Endothelial cell of umbilical vein (primary cell): ENCODE measurements around the gene RAB11FIP3. TPM values are rescaled to one million over a fixed set of nuclear protein-coding genes. Genes with fewer than 3 reads are reported as not detected.

ENCODE experiments used
- BruUV-seq: library from RNA; stranded (reverse); fragments of 400-500 nt; replicated peaks from 2 replicates; lab custom pipeline; 2021; lab: Mats Ljungman, UMichigan
- CTCF ChIA-PET: fragments of 300-600, 350-600 bp; sonication (Branson Sonifier 250); formaldehyde crosslinking; loops from one replicate; lab custom pipeline; 2021; ENCODE audit warnings: antibody characterized with exemption, inconsistent platforms; lab: Charles Lee
- POLR2A ChIA-PET: fragments of 300-600, 350-600 bp; sonication (Branson Sonifier 250); formaldehyde crosslinking; loops from one replicate; lab custom pipeline; 2021; ENCODE audit warnings: antibody characterized with exemption, inconsistent platforms; lab: Charles Lee
- DNase-seq: peaks from one replicate; pipeline ENCODE4 v3.0.0-alpha.2; 2011; ENCODE audit warnings: low read depth, low spot score
- FAIRE-seq: peaks from 2 replicates; lab custom pipeline; 2011; peaks lifted over from hg19 to GRCh38; lab: Jason Lieb, UNC
- H2AFZ ChIP-seq: 2 replicates; pipeline ENCODE4 v1.6.0; 2012; ENCODE audit warnings: low read depth, low read length, control low read depth, inconsistent platforms
- H3K27ac ChIP-seq: 2 replicates; pipeline ENCODE4 v1.5.1; 2011; ENCODE audit warnings: low read depth, mild to moderate bottlenecking, control low read depth, low read length, moderate library complexity; ENCODE audit not compliant: insufficient read depth
- H3K27me3 ChIP-seq, 2 experiments: 2 replicates each; pipeline versions ENCODE4 v1.6.0 to v1.6.1; 2011; ENCODE audit warnings: low read length in 2 of 2, mixed read lengths in 1 of 2; ENCODE audit not compliant: control insufficient read depth in 2 of 2, insufficient read depth in 2 of 2
- H3K36me3 ChIP-seq, 2 experiments: 2 replicates in 1 of 2; 3 replicates in 1 of 2; pipeline ENCODE4 v1.5.1; 2011; ENCODE audit warnings: low read length in 2 of 2, mild to moderate bottlenecking in 1 of 2, moderate library complexity in 1 of 2; ENCODE audit not compliant: control insufficient read depth in 2 of 2, insufficient read depth in 2 of 2; ENCODE audit errors: extremely low read depth in 1 of 2
- H3K4me1 ChIP-seq: 3 replicates; pipeline ENCODE4 v1.5.1; 2011; ENCODE audit warnings: mild to moderate bottlenecking, low read length; ENCODE audit not compliant: control insufficient read depth, insufficient read depth; ENCODE audit errors: extremely low read depth
- H3K4me2 ChIP-seq: 2 replicates; pipeline ENCODE4 v1.6.1; 2011; ENCODE audit warnings: low read length, control low read depth, mixed read lengths; ENCODE audit not compliant: insufficient read depth
- H3K4me3 ChIP-seq, 3 experiments: fragments of 200-600 bp in 1 of 3; sonication (generic), shearing (Covaris generic) in 1 of 3; replicated peaks in 1 of 3; 2 replicates each; pipeline ENCODE4 v1.5.1; 2011 to 2016; ENCODE audit warnings: control low read depth in 3 of 3, low read length in 3 of 3, mild to moderate bottlenecking in 2 of 3, inconsistent platforms in 1 of 3, low read depth in 1 of 3, moderate library complexity in 1 of 3; ENCODE audit not compliant: insufficient read depth in 1 of 3
- H3K79me2 ChIP-seq: 2 replicates; pipeline ENCODE4 v1.6.0; 2012; ENCODE audit warnings: low read length, inconsistent platforms; ENCODE audit not compliant: control insufficient read depth, insufficient read depth
- H3K9ac ChIP-seq: replicated peaks from 2 replicates; pipeline ENCODE3; 2011; ENCODE audit warnings: low read length, control low read depth; ENCODE audit not compliant: insufficient read depth; ENCODE audit errors: extremely low read depth
- H3K9me1 ChIP-seq: replicated peaks from 3 replicates; pipeline ENCODE4 v1.6.0; 2011; ENCODE audit warnings: mild to moderate bottlenecking, low read length; ENCODE audit not compliant: control insufficient read depth, insufficient read depth; ENCODE audit errors: extremely low read depth
- H3K9me3 ChIP-seq: replicated peaks from 2 replicates; pipeline ENCODE4 v1.5.1; 2012; ENCODE audit warnings: low read length, inconsistent platforms; ENCODE audit not compliant: control insufficient read depth, insufficient read depth
- H4K20me1 ChIP-seq: replicated peaks from 2 replicates; pipeline ENCODE3; 2011; ENCODE audit warnings: mild to moderate bottlenecking, low read length; ENCODE audit not compliant: control insufficient read depth, insufficient read depth; ENCODE audit errors: extremely low read depth
- EZH2 ChIP-seq: IDR thresholded peaks from 2 replicates; pipeline ENCODE4 v1.6.1; 2012; ENCODE audit warnings: borderline replicate concordance, low read depth, mild to moderate bottlenecking, moderate library complexity, low read length, inconsistent platforms; ENCODE audit not compliant: severe bottlenecking
- FOS ChIP-seq: IDR thresholded peaks from 2 replicates; pipeline ENCODE4 v1.6.1; 2011; ENCODE audit warnings: mild to moderate bottlenecking, low read length, moderate library complexity, borderline replicate concordance; ENCODE audit not compliant: insufficient read depth
- GATA2 ChIP-seq: IDR thresholded peaks from 2 replicates; pipeline ENCODE4 v1.7.0; 2011; ENCODE audit warnings: low read depth, mild to moderate bottlenecking, moderate library complexity, mixed read lengths, low read length; ENCODE audit not compliant: insufficient read length, insufficient read depth
- JUN ChIP-seq: IDR thresholded peaks from 2 replicates; pipeline ENCODE4 v1.6.1; 2011; ENCODE audit warnings: borderline replicate concordance, low read depth; ENCODE audit not compliant: insufficient read length, insufficient read depth
- MYC ChIP-seq: IDR thresholded peaks from one replicate; pipeline ENCODE4 v1.6.1; 2011; ENCODE audit warnings: mild to moderate bottlenecking, low read depth, low read length
- POLR2A ChIP-seq: IDR thresholded peaks from 2 replicates; pipeline ENCODE4 v1.6.1; 2012; ENCODE audit warnings: low read depth, mild to moderate bottlenecking, control low read depth, low read length
- POLR2AphosphoS5 ChIP-seq: IDR thresholded peaks from 2 replicates; pipeline ENCODE4 v1.6.1; 2012; ENCODE audit warnings: low read depth, mild to moderate bottlenecking, control low read depth, low read length, moderate library complexity; ENCODE audit not compliant: insufficient read depth
- dilution Hi-C: fragments of 300-500 bp; cut with MboI; formaldehyde crosslinking; loops from one replicate; pipeline ENCODE4 v1.15.0; 2019; ENCODE audit warnings: low sequenced_read_pairs; ENCODE audit not compliant: extremely low pct_ligation_motif_present
- intact Hi-C: fragments of 100-400 bp; cut with micrococcal nuclease; formaldehyde crosslinking; loops from one replicate; pipeline ENCODE4 v1.10.0; 2022
- polyA plus RNA-seq, 4 experiments: library from polyadenylated mRNA; depleted of rRNA in 3 of 4; stranded (reverse) in 3 of 4; unstranded in 1 of 4; fragments of >200 nt; gene quantifications; 2 replicates each; pipeline versions ENCODE4 v1.2.1 to v1.2.3, GENCODE V29; 2011 to 2012; ENCODE audit warnings: missing spikeins in 1 of 4
- total RNA-seq: library from RNA; stranded (reverse); gene quantifications from 2 replicates; pipeline ENCODE4 v1.2.3, GENCODE V29; 2021
- TF ChIP-seq, protein P1 (sequence below), 2 donors: IDR thresholded peaks; 1 replicate in 1 of 2; 2 replicates in 1 of 2; pipeline ENCODE4 v1.5.1; 2011; ENCODE audit warnings: low read length in 2 of 2, mild to moderate bottlenecking in 2 of 2, moderate library complexity in 2 of 2, control low read depth in 1 of 2, inconsistent platforms in 1 of 2, low read depth in 1 of 2; ENCODE audit not compliant: insufficient read depth in 1 of 2; ENCODE audit errors: extremely low read depth in 1 of 2
- TF ChIP-seq, protein P2 (sequence below): IDR thresholded peaks from 2 replicates; pipeline ENCODE4 v1.6.1; 2011; ENCODE audit not compliant: insufficient read depth, insufficient read length

Gene RAB11FIP3
- total and polyA plus RNA-seq, 2 donors (not counting 3 experiments of a cell fraction or from before 2014, with no cell fraction given): 20.5 to 75.9 TPM

DNA sequence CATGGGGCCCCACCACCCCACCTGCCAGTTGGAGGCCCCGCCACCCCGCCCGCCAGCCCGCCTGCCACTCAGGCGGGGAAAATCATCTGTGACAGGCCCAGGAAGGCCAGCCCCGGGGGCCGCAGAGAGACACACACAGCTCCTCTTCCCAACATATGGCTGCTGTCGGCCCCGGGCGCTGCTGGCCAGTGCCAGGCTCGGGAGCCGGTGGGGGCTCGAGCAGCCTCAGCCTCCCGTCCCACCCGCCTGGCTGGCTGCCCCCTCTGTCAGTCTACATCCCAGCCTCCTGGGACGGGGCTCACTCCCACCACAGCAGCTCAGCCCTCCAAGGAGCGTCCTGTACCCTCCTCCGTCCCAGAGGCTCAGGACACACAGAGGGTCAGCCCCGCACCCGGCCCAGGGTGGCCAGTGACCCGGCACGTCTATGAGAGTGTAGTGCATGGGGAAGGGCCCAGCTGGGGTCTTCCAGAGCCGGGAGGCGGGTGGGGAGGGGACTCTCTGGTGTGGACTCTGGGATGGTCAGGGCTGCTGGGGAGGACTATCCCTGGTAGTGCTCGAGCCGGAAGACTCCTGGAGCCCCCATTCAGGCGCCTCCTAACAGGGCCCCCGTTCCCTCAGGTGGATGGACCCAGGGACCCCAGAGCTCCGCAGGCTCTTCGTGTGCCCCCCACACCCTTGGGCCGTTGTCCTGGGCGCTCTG, 131.2 kb downstream of the RAB11FIP3 start:
- Histone ChIP-seq H3K27ac (no peak overlapping the region), H4K20me1 (no peaks in the 10 kb centered on the region), H3K36me3 (peaks cover 0 to 2% of the 10 kb centered on the region in 2 experiments), H3K4me1 (peaks cover 6% of the 10 kb centered on the region), H3K9me3 (no peaks in the 10 kb centered on the region), H3K4me3 (no peak overlapping the region), H3K79me2 (no peaks in the 10 kb centered on the region), H2AFZ (no peak overlapping the region), H3K4me2 (no peak overlapping the region), H3K9ac (no peak overlapping the region), H3K27me3 (peaks cover 12 to 19% of the 10 kb centered on the region in 2 experiments), H3K9me1 (no peaks in the 10 kb centered on the region)
- FAIRE-seq: no peak
- TF ChIP-seq JUN (no peak), FOS (no peak), GATA2 (no peak), POLR2A (no peak), MYC (no peak), POLR2AphosphoS5 (no peak), EZH2 (no peak)
- TF ChIP-seq, protein P1, sequence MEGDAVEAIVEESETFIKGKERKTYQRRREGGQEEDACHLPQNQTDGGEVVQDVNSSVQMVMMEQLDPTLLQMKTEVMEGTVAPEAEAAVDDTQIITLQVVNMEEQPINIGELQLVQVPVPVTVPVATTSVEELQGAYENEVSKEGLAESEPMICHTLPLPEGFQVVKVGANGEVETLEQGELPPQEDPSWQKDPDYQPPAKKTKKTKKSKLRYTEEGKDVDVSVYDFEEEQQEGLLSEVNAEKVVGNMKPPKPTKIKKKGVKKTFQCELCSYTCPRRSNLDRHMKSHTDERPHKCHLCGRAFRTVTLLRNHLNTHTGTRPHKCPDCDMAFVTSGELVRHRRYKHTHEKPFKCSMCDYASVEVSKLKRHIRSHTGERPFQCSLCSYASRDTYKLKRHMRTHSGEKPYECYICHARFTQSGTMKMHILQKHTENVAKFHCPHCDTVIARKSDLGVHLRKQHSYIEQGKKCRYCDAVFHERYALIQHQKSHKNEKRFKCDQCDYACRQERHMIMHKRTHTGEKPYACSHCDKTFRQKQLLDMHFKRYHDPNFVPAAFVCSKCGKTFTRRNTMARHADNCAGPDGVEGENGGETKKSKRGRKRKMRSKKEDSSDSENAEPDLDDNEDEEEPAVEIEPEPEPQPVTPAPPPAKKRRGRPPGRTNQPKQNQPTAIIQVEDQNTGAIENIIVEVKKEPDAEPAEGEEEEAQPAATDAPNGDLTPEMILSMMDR (IDR thresholded peaks at IDR 0.05; ENCODE audit: extremely low read depth in 1 of 2, insufficient read depth in 1 of 2, low read depth in 1 of 2, low read length in 2 of 2): no peak
- TF ChIP-seq, protein P2, sequence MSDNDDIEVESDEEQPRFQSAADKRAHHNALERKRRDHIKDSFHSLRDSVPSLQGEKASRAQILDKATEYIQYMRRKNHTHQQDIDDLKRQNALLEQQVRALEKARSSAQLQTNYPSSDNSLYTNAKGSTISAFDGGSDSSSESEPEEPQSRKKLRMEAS: no peak
- dilution Hi-C loops: no loop called here
- no TSS peak for BruUV-seq
- DNase-seq: no peak
- intact Hi-C loops: no loop called here
- ChIA-PET CTCF (interaction anchor here (2.8 kb wide), 1 partner anchor 10 kb away, joined by 9 read pairs; the partner anchor contains the start of gene NHLRC4), POLR2A (no interaction called here)
